GM12878 (cell line): ENCODE data around the gene ASTN1. TPM values are rescaled to one million over a fixed set of nuclear protein-coding genes. Genes with fewer than 3 reads are reported as not detected.

Source experiments
- ATAC-seq: fragments of 200-7000 bp; cut with Tn5 transposase; 3 replicates; pipeline ENCODE4 v1.9.1; 2020; ENCODE audit warnings: mild to moderate bottlenecking, moderate library complexity
- BruUV-seq: library from RNA; stranded (reverse); fragments of 400-500 nt; replicated peaks from 2 replicates; lab custom pipeline; 2021; lab: Mats Ljungman, UMichigan
- CTCF ChIA-PET: fragments of 300-600 bp; sonication (Branson Sonifier 250); formaldehyde crosslinking; extraction: SDS; loops from one replicate; lab custom pipeline; 2021; ENCODE audit warnings: inconsistent platforms; lab: Yijun Ruan, JAX
- POLR2A ChIA-PET: fragments of 350-600 bp; formaldehyde crosslinking; extraction: SDS; loops from one replicate; lab custom pipeline; 2021; ENCODE audit warnings: inconsistent platforms; lab: Charles Lee
- RAD21 ChIA-PET: fragments of 300-600 bp; sonication (Branson Sonifier 250); formaldehyde crosslinking; loops from one replicate; lab custom pipeline; 2023; ENCODE audit warnings: antibody characterized with exemption; ENCODE audit not compliant: unreplicated experiment; lab: Charles Lee
- SMC1A ChIA-PET: fragments of 300-600 bp; sonication (Branson Sonifier 250); formaldehyde crosslinking; loops from one replicate; lab custom pipeline; 2023; ENCODE audit not compliant: unreplicated experiment, uncharacterized antibody; lab: Charles Lee
- DNase-seq: peaks from one replicate; pipeline ENCODE4 v3.0.0-alpha.2; 2011; ENCODE audit warnings: low read depth, low spot score
- FAIRE-seq: peaks from 3 replicates; lab custom pipeline; 2011; peaks lifted over from hg19 to GRCh38; lab: Jason Lieb, UNC
- H2AFZ ChIP-seq: 2 replicates; pipeline ENCODE4 v1.6.0; 2011; ENCODE audit warnings: low read depth, low read length, control low read depth; ENCODE audit not compliant: control insufficient read depth
- H3K27ac ChIP-seq: 2 replicates; pipeline ENCODE4 v1.5.1; 2011; ENCODE audit warnings: control low read depth; ENCODE audit not compliant: control insufficient read depth, insufficient read depth
- H3K27me3 ChIP-seq, 2 experiments: replicated peaks in 1 of 2; 2 replicates each; pipeline versions ENCODE4 v1.6.0 to v1.6.1; 2011; ENCODE audit warnings: low read length in 1 of 2; ENCODE audit not compliant: control insufficient read depth in 2 of 2, insufficient read depth in 2 of 2
- H3K36me3 ChIP-seq, 2 experiments: 2 replicates each; pipeline ENCODE4 v1.5.1; 2011; ENCODE audit warnings: low read length in 1 of 2; ENCODE audit not compliant: control insufficient read depth in 2 of 2, insufficient read depth in 2 of 2
- H3K4me1 ChIP-seq: 2 replicates; pipeline ENCODE4 v1.6.1; 2011; ENCODE audit warnings: mild to moderate bottlenecking, low read length, moderate library complexity, mixed read lengths; ENCODE audit not compliant: control insufficient read depth, insufficient read depth
- H3K4me2 ChIP-seq: 2 replicates; pipeline ENCODE4 v1.6.0; 2011; ENCODE audit warnings: control low read depth; ENCODE audit not compliant: control insufficient read depth, insufficient read depth
- H3K4me3 ChIP-seq: fragments of 200-600 bp; sonication (generic); 2 replicates; pipeline ENCODE4 v1.5.1; 2016
- H3K79me2 ChIP-seq: 2 replicates; pipeline ENCODE4 v1.6.0; 2011; ENCODE audit warnings: low read length; ENCODE audit not compliant: control insufficient read depth, insufficient read depth
- H3K9ac ChIP-seq: 2 replicates; pipeline ENCODE4 v1.8.0; 2011; ENCODE audit warnings: low read length, control low read depth, mixed read lengths; ENCODE audit not compliant: control insufficient read depth, insufficient read depth
- H3K9me3 ChIP-seq: replicated peaks from 3 replicates; pipeline ENCODE4 v1.5.1; 2011; ENCODE audit warnings: mild to moderate bottlenecking, low read length; ENCODE audit not compliant: control insufficient read depth, insufficient read depth
- H4K20me1 ChIP-seq: 2 replicates; pipeline ENCODE4 v1.6.0; 2011; ENCODE audit not compliant: control insufficient read depth, insufficient read depth
- CBFB ChIP-seq: IDR thresholded peaks from 2 replicates; pipeline ENCODE4 v1.6.1; 2016; ENCODE audit warnings: antibody characterized with exemption, low read depth
- NFYB ChIP-seq: IDR thresholded peaks from 2 replicates; pipeline ENCODE4 v1.6.1; 2011; ENCODE audit warnings: low read depth, mild to moderate bottlenecking, low read length, improper control_type of control experiment, moderate library complexity; ENCODE audit not compliant: insufficient read depth
- NR2F1 ChIP-seq: fragments of 450-650 bp; conservative IDR thresholded peaks from 2 replicates; pipeline ENCODE4 v1.6.1; 2017; ENCODE audit warnings: mild to moderate bottlenecking
- WGBS: methylation state at CpG from one replicate; pipeline ENCODE4 v1.1.6; 2016; ENCODE audit warnings: low lambda C conversion rate; ENCODE audit not compliant: insufficient replicate concordance, insufficient coverage; ENCODE audit errors: missing lambda C conversion rate; 5-methylcytosine and 5-hydroxymethylcytosine counted together
- in situ Hi-C: fragments of 300-500 bp; cut with MboI; formaldehyde crosslinking; loops from 9 replicates; pipeline ENCODE4 v1.14.3; 2018; ENCODE audit warnings: mixed read lengths
- intact Hi-C: fragments of 100-400 bp; cut with micrococcal nuclease; formaldehyde crosslinking; loops from one replicate; pipeline ENCODE4 v1.14.2; 2022; ENCODE audit not compliant: unreplicated experiment
- polyA plus RNA-seq, 11 experiments: library from polyadenylated mRNA; depleted of rRNA in 4 of 11; unstranded in 6 of 11; stranded (reverse) in 5 of 11; fragments of >200 nt; fragmentation: Nextera tagmentation in 4 of 11; fragmentation: Illumina TruSeq in 1 of 11; extraction: Ambion mirVana in 4 of 11; extraction: Trizol in 1 of 11; gene quantifications; 1 replicate in 1 of 11; 2 replicates in 10 of 11; pipeline versions ENCODE4 v1.2.1 to v1.2.3, GENCODE V29; 2011 to 2016; ENCODE audit warnings: inconsistent platforms in 2 of 11, missing spikeins in 2 of 11, low read depth in 1 of 11
- total RNA-seq, 4 experiments: library from RNA; depleted of rRNA in 3 of 4; stranded (reverse); fragments of >200 nt in 3 of 4; fragmentation: Illumina TruSeq in 1 of 4; extraction: Trizol in 1 of 4; gene quantifications; 2 replicates each; pipeline versions ENCODE4 v1.2.1 to v1.2.3, GENCODE V29; 2013 to 2021
- TF ChIP-seq, protein P1 (sequence below): IDR thresholded peaks from 2 replicates; pipeline ENCODE4 v1.6.1; 2012; ENCODE audit warnings: low read depth, low read length, improper control_type of control experiment

The ASTN1 gene
- total and polyA plus RNA-seq, 10 of the 15 experiments (the other 5 are each of a cell fraction or from before 2014, with no cell fraction given): 0.04 TPM; not detected in 9

DNA sequence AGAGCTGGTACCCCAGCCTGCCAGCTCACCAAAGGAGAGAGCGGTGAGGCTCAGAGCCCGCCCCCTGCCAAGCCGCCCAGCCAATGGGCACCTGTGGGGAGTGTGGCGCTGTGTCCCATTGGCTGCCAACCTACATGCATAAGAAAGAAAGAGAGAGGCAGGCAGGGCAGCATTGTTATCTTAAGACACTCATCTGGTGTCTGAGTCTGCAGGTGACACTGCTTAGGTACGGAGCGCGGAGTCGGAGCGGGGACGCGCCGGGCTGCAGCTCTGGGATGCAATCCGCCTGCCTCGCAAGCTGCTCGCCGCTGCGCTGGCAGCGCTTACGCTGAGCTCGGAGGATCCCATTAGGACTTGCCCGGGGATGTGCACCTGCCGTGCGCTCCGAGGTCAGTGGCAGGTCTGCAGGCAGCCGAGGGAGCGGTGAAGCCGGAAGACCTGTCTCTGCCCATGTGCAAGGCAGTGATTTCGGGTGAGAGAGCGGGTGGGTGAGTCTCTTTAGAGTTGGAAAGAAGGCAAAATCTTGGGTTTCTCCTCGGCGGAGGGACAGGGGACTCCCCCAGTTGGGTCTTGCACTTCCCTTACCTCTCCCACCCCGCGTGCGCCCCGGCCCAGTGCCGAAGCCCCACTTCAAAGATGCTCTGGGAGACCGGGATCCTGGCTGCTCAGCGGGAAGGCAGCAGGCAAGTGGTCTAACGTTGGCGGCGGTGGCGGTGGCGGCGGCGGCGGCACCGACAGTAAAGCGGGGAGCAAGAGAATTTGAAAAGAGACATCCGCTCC lies 6.4 kb upstream of the ASTN1 start, which contains the start of gene BRINP2:
TSS of gene BRINP2 (plus strand) at position 203 of the 780 bp plus-strand sequence. CDS start 58,919 bp downstream, outside the sequence.
- Histone ChIP-seq H3K36me3 (no peaks in the 10 kb centered on the region), H2AFZ (no peak within 1 kb of the TSS), H3K9me3 (no peaks in the 10 kb centered on the region), H3K79me2 (no peaks in the 10 kb centered on the region), H3K4me3 (no peak within 1 kb of the TSS), H3K27me3 (peaks cover 0 to 10% of the 10 kb centered on the region in 2 experiments; a peak in 2 of 4 replicates), H3K4me2 (no peak within 1 kb of the TSS), H4K20me1 (no peaks in the 10 kb centered on the region), H3K4me1 (no peaks in the 10 kb centered on the region), H3K9ac (no peak within 1 kb of the TSS), H3K27ac (no peak within 1 kb of the TSS)
- no TSS peak for BruUV-seq
- ChIA-PET CTCF (interaction anchor here (0.8 kb wide), 1 partner anchor 85 kb away, joined by 3 read pairs; no protein-coding TSS in a partner anchor), POLR2A (no interaction called here), RAD21 (interaction anchor here (1.2 kb wide), 1 partner anchor 222 kb away, joined by 3 read pairs; no protein-coding TSS in a partner anchor), SMC1A (no interaction called here)
- WGBS: 21% methylated on average over 43 of the region's 49 CpGs
- ATAC-seq: peak; percentile 75
- intact Hi-C loops: no loop called here
- no peak for FAIRE-seq
- TF ChIP-seq NR2F1: no peak
- TF ChIP-seq NFYB: peak; percentile 71; the same call in 1 of the 2 replicates
- in situ Hi-C loops: loop anchor here (10.0 kb wide), 1 partner anchor 276 kb away; no protein-coding TSS in a partner anchor
- DNase-seq: no peak

DNA sequence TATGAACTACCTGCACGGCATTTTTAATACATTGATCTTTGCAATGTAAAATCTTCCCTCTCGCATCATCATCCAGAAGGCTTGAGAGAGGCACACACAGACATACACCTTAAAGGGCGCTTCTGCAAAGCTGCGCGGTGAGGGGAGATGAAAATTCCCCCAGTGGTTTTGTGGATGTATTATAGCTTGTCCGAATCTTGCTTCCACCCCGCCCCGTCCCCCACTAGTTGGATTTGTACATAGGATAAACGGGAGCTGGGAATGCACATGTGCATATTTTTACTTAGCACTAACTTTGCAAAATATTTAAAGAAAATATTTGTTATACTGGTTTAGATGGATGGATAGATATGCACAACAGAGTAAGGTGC lies 542 bp upstream of the ASTN1 start:
- no peaks in the 10 kb centered on the region for H3K9me3 ChIP-seq
- DNase-seq (no peak), FAIRE-seq (no peak), ATAC-seq (no peak)
- H3K27me3 ChIP-seq: peaks cover 0 to 2% of the 10 kb centered on the region in 2 experiments; a peak in 3 of 4 replicates
- ChIA-PET SMC1A (interaction anchor here (1.1 kb wide), 1 partner anchor 12 kb away, joined by 3 read pairs; no protein-coding TSS in a partner anchor), POLR2A (no interaction called here), CTCF (interaction anchor here (2.8 kb wide), 1 partner anchor 17 kb away, joined by 12 read pairs; no protein-coding TSS in a partner anchor)
- H3K4me2 ChIP-seq: no peak overlapping the region
- H2AFZ ChIP-seq: no peak overlapping the region
- no peak overlapping the region for H3K4me3 ChIP-seq
- BruUV-seq: no TSS peak
- H3K9ac ChIP-seq: no peak overlapping the region
- TF ChIP-seq, protein P1, sequence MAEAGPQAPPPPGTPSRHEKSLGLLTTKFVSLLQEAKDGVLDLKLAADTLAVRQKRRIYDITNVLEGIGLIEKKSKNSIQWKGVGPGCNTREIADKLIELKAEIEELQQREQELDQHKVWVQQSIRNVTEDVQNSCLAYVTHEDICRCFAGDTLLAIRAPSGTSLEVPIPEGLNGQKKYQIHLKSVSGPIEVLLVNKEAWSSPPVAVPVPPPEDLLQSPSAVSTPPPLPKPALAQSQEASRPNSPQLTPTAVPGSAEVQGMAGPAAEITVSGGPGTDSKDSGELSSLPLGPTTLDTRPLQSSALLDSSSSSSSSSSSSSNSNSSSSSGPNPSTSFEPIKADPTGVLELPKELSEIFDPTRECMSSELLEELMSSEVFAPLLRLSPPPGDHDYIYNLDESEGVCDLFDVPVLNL: no peak
- no peak for TF ChIP-seq CBFB
- TF ChIP-seq, all 136 proteins: peak for 0
- H3K4me1 ChIP-seq: no peaks in the 10 kb centered on the region
- RAD21 ChIA-PET: no interaction called here
- no peaks in the 10 kb centered on the region for H3K36me3 ChIP-seq
- in situ Hi-C loops (no loop called here), intact Hi-C loops (no loop called here)
- H4K20me1 ChIP-seq: no peaks in the 10 kb centered on the region
- WGBS: 0% methylated on average over 9 of the region's 9 CpGs
- no peak overlapping the region for H3K27ac ChIP-seq
- no peaks in the 10 kb centered on the region for H3K79me2 ChIP-seq
